Liver (tissue), 9 donors: Measurements from ENCODE around the gene CAMKMT. TPM values are rescaled to one million over a fixed set of nuclear protein-coding genes. Genes with fewer than 3 reads are reported as not detected.
A peak's percentile ranks its signal among the peaks of the same experiment; 100 is the strongest.

ENCODE experiments used
- DNase-seq: peaks from one replicate; pipeline ENCODE4 v3.0.0-alpha.2; 2017; ENCODE audit warnings: low spot score
- H3K27ac ChIP-seq, 2 donors: one replicate each; pipeline ENCODE4 v1.7.0; 2013; ENCODE audit warnings: inconsistent platforms in 2 of 2, low read length in 2 of 2, control low read depth in 1 of 2, low read depth in 1 of 2, mild to moderate bottlenecking in 1 of 2
- H3K27me3 ChIP-seq, 4 donors: one replicate each; pipeline versions ENCODE4 v1.6.1 to v1.7.0; 2013; ENCODE audit warnings: low read length in 3 of 4, inconsistent platforms in 1 of 4, mild to moderate bottlenecking in 1 of 4, moderate library complexity in 1 of 4; ENCODE audit not compliant: control insufficient read depth in 4 of 4, insufficient read depth in 4 of 4
- H3K36me3 ChIP-seq, 4 donors: one replicate each; pipeline versions ENCODE4 v1.6.1 to v1.7.0; 2013; ENCODE audit warnings: low read length in 3 of 4, mild to moderate bottlenecking in 3 of 4, low read depth in 1 of 4, moderate library complexity in 1 of 4; ENCODE audit not compliant: control insufficient read depth in 4 of 4, insufficient read depth in 3 of 4
- H3K4me1 ChIP-seq, 4 donors: one replicate each; pipeline versions ENCODE4 v1.6.1 to v1.7.0; 2013; ENCODE audit warnings: low read length in 3 of 4, mild to moderate bottlenecking in 3 of 4, moderate library complexity in 1 of 4; ENCODE audit not compliant: control insufficient read depth in 4 of 4, insufficient read depth in 4 of 4
- H3K4me3 ChIP-seq, 3 donors: one replicate each; pipeline versions ENCODE4 v1.6.1 to v1.7.0; 2013; ENCODE audit warnings: low read length in 3 of 3, control low read depth in 1 of 3, low read depth in 1 of 3, mild to moderate bottlenecking in 1 of 3
- H3K9ac ChIP-seq, 2 donors: one replicate each; pipeline ENCODE4 v1.7.0; 2013; ENCODE audit warnings: low read length in 2 of 2, mild to moderate bottlenecking in 2 of 2, moderate library complexity in 2 of 2, control low read depth in 1 of 2, low read depth in 1 of 2
- H3K9me3 ChIP-seq, 4 donors: one replicate each; pipeline versions ENCODE4 v1.6.1 to v1.7.0; 2013; ENCODE audit warnings: low read length in 3 of 4; ENCODE audit not compliant: control insufficient read depth in 4 of 4
- ATF3 ChIP-seq: IDR thresholded peaks from 2 replicates; pipeline ENCODE4 v1.6.1; 2016; ENCODE audit warnings: antibody characterized with exemption
- CTCF ChIP-seq: fragments of 150-350 bp; IDR thresholded peaks from 2 replicates; pipeline ENCODE4 v1.5.1; 2017; ENCODE audit warnings: improper control_type of control experiment, low read depth, low read length; ENCODE audit not compliant: missing input control
- EGR1 ChIP-seq, 2 donors: IDR thresholded peaks; 2 replicates each; pipeline ENCODE4 v1.6.1; 2016 to 2018; ENCODE audit warnings: antibody characterized with exemption in 2 of 2, low read depth in 2 of 2
- FOXA2 ChIP-seq: IDR thresholded peaks from 2 replicates; pipeline ENCODE4 v1.6.1; 2016; ENCODE audit warnings: antibody characterized with exemption
- GABPA ChIP-seq, 2 donors: IDR thresholded peaks in 1 of 2; conservative IDR thresholded peaks in 1 of 2; 2 replicates each; pipeline ENCODE4 v1.6.1; 2016; ENCODE audit warnings: antibody characterized with exemption in 2 of 2, mild to moderate bottlenecking in 1 of 2, moderate library complexity in 1 of 2
- HNF4A ChIP-seq, 2 donors: conservative IDR thresholded peaks; 2 replicates each; pipeline ENCODE4 v1.6.1; 2016; ENCODE audit warnings: antibody characterized with exemption in 2 of 2, mild to moderate bottlenecking in 2 of 2
- JUND ChIP-seq, 2 donors: IDR thresholded peaks; 2 replicates each; pipeline ENCODE4 v1.6.1; 2016; ENCODE audit warnings: antibody characterized with exemption in 2 of 2
- MAX ChIP-seq: IDR thresholded peaks from 2 replicates; pipeline ENCODE4 v1.6.1; 2016; ENCODE audit warnings: antibody characterized with exemption
- RAD21 ChIP-seq, 2 donors: IDR thresholded peaks; 2 replicates each; pipeline ENCODE4 v1.6.1; 2016; ENCODE audit warnings: antibody characterized with exemption in 2 of 2, mild to moderate bottlenecking in 2 of 2
- RXRA ChIP-seq, 2 donors: IDR thresholded peaks; 2 replicates each; pipeline ENCODE4 v1.6.1; 2017 to 2018; ENCODE audit warnings: antibody characterized with exemption in 2 of 2, mild to moderate bottlenecking in 1 of 2
- TAF1 ChIP-seq: conservative IDR thresholded peaks from 2 replicates; pipeline ENCODE4 v1.6.1; 2016; ENCODE audit warnings: antibody characterized with exemption, mild to moderate bottlenecking
- YY1 ChIP-seq: IDR thresholded peaks from 2 replicates; pipeline ENCODE4 v1.6.1; 2016; ENCODE audit warnings: antibody characterized with exemption, mild to moderate bottlenecking
- ZBTB33 ChIP-seq: IDR thresholded peaks from 2 replicates; pipeline ENCODE4 v1.6.1; 2016; ENCODE audit warnings: antibody characterized with exemption
- WGBS: extraction: QIAGEN DNeasy Blood & Tissue Kit; methylation state at CpG from one replicate; pipeline ENCODE4 v1.1.7; 2013; 5-methylcytosine and 5-hydroxymethylcytosine counted together
- polyA plus RNA-seq, 2 donors: library from polyadenylated mRNA; stranded (reverse) in 1 of 2; unstranded in 1 of 2; fragments of 200-250 nt in 1 of 2; fragments of >200 nt in 1 of 2; fragmentation: Nextera tagmentation in 1 of 2; extraction: Ambion mirVana in 1 of 2; gene quantifications; one replicate each; pipeline versions ENCODE4 v1.2.1 to v1.2.3, GENCODE V29; 2013 to 2015
- total RNA-seq, 2 donors: library from RNA; depleted of rRNA; stranded (reverse); fragments of >200 nt; gene quantifications; one replicate each; pipeline ENCODE4 v1.2.3, GENCODE V29; 2014
- donor health status: healthy.
- donor health status: healthy.
- donor health status: healthy.
- donor health status: healthy.
- donor health status: healthy.

The CAMKMT gene
- total and polyA plus RNA-seq, 4 donors: 1.5 to 12.7 (median 7.1) TPM

GRCh38 chr2:44477657-44478414 lies 116.1 kb downstream of the CAMKMT start:
- H3K27ac ChIP-seq: no peak overlapping the region
- H3K27me3 ChIP-seq: no peaks in the 10 kb centered on the region
- no peak overlapping the region for H3K9ac ChIP-seq
- peaks cover 0 to 10% (median 3%) of the 10 kb centered on the region in 4 donors for H3K4me1 ChIP-seq
- WGBS: 96% methylated on average over 3 of the region's 3 CpGs
- DNase-seq: no peak
- no peaks in the 10 kb centered on the region for H3K9me3 ChIP-seq
- no peak overlapping the region for H3K4me3 ChIP-seq
- no peak for TF ChIP-seq EGR1 (IDR thresholded peaks at IDR 0.05; ENCODE audit: low read depth in 2 of 2)
- TF ChIP-seq FOXA2: no peak
- no peak for TF ChIP-seq GABPA (IDR thresholded peaks at IDR 0.05 in 1 of 2, conservative IDR thresholded peaks at IDR 0.05 in 1 of 2)
- TF ChIP-seq YY1: no peak
- TF ChIP-seq MAX: no peak
- no peak for TF ChIP-seq ZBTB33
- TF ChIP-seq JUND (IDR thresholded peaks at IDR 0.05): no peak
- TF ChIP-seq RXRA (IDR thresholded peaks at IDR 0.05): no peak
- H3K36me3 ChIP-seq: no peaks in the 10 kb centered on the region

GRCh38 chr2:44479127-44479887 lies 117.6 kb downstream of the CAMKMT start:
- Histone ChIP-seq H3K4me1 (peaks cover 0 to 10% (median 3%) of the 10 kb centered on the region in 4 donors), H3K9ac (peak overlapping the region in 1 of 2 donors; percentile 17), H3K4me3 (no peak overlapping the region), H3K36me3 (no peaks in the 10 kb centered on the region), H3K27me3 (no peaks in the 10 kb centered on the region), H3K27ac (no peak overlapping the region), H3K9me3 (no peaks in the 10 kb centered on the region)
- WGBS: 19% methylated on average over 5 of the region's 5 CpGs
- peak; percentile 37 for DNase-seq
- TF ChIP-seq TAF1 (no peak), RAD21 (IDR thresholded peaks at IDR 0.05) (peak; percentile 100), YY1 (peak; percentile 53), HNF4A (conservative IDR thresholded peaks at IDR 0.05) (peak in 1 of 2 donors; percentile 25), RXRA (IDR thresholded peaks at IDR 0.05) (peak; percentile 30 to 41), MAX (peak; percentile 7), ATF3 (peak; percentile 10), ZBTB33 (no peak), CTCF (peak; percentile 100)
